Gastroesophageal sphincter (tissue), 3 donors: ENCODE data around the gene MCHR2.

Experiments used
- CTCF ChIP-seq, 4 experiments: fragments of 200-600 bp in 2 of 4; fragments of 450-650 bp in 2 of 4; sonication (generic) in 1 of 4; IDR thresholded peaks; one replicate each; pipeline ENCODE4 v1.5.1; 2017 to 2019; ENCODE audit warnings: antibody characterized with exemption in 4 of 4, mild to moderate bottlenecking in 2 of 4, moderate library complexity in 2 of 4
- EP300 ChIP-seq: sonication (generic); formaldehyde crosslinking; IDR thresholded peaks from one replicate; pipeline ENCODE4 v1.6.1; 2017; ENCODE audit warnings: antibody characterized with exemption, mild to moderate bottlenecking
- POLR2A ChIP-seq, 2 donors: fragments of 450-650 bp; IDR thresholded peaks; one replicate each; pipeline ENCODE4 v1.6.1; 2017; ENCODE audit warnings: antibody characterized with exemption in 2 of 2, mild to moderate bottlenecking in 2 of 2, moderate library complexity in 1 of 2
- POLR2AphosphoS5 ChIP-seq: sonication (generic); formaldehyde crosslinking; IDR thresholded peaks from one replicate; pipeline ENCODE4 v1.6.1; 2017; ENCODE audit warnings: antibody characterized with exemption

DNA sequence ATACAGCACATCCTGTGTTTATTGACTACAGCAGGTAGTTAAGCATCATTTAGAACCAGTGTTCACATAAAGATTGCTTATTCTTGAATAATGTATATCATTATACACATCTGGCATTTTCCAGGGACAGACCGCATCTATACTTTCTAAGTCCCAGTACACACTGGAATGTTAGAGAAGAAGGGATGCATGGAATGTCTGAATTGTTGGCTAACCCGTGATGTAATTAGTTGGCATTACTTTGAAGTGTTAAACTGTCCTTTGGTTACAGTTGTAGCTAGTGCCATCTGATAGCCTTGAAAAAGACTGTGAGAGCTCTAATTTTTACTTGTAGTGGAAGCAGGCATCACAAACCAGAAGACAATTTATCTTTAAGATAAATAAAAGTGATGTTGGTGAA lies 29.8 kb upstream of the MCHR2 start:
- TF ChIP-seq CTCF (IDR thresholded peaks at IDR 0.05) (no peak), POLR2AphosphoS5 (no peak), POLR2A (IDR thresholded peaks at IDR 0.05) (no peak), EP300 (no peak)
